HG03575 (cell line): ENCODE results near the gene MRPL10.
"Not testable (repeated sequence)": the region's sequence is repeated elsewhere in the genome, so short reads cannot be mapped to it uniquely, and the experiment has no call there.

ENCODE experiments used
- ATAC-seq: cut with Tn5 transposase; IDR thresholded peaks from one replicate; pipeline ENCODE4 v1.9.1; 2021; ENCODE audit not compliant: unreplicated experiment, insufficient number of reproducible peaks, low FRiP score; ENCODE audit errors: extremely low read depth

MRPL10 gene

GRCh38 chr17:47803751-47804150, 27.6 kb downstream of the MRPL10 start:
- no peak for ATAC-seq

- no peak for ATAC-seq
Observed at GRCh38 chr17:47803201-47803600, 28.1 kb downstream of the MRPL10 start.

DNA sequence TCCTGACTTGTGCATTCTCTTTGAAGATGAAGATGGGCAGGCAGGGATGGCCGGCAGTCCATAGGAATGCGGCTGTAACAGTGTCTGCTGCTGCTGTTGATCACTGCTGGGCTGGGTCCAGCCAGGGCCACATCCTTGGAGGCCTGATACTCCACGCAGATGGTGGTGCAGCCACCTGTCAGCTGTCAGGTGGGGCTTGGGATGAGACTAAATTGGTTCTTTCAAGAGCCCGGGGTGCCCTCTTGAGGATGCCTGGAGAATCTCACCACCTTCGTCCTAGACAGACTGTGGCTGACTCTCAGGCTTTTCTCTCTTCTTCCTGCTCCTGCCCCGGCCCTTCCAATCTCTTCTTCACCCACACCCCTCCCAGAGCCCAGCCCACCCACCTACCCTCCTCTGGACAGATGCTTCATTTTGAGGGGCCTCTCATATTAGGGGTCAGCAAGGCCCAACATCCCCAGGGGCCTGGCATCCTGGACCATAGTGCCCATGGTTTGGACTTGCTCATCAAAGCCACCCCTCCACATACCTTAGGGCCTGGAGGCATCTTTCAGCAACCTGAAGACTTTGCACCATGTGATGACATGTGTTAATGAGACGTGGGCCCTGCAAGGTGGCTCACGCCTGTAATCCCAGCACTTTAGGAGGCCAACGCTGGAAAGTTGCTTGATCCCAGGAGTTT, 28.9 kb downstream of the MRPL10 start:
- no peak for ATAC-seq

DNA sequence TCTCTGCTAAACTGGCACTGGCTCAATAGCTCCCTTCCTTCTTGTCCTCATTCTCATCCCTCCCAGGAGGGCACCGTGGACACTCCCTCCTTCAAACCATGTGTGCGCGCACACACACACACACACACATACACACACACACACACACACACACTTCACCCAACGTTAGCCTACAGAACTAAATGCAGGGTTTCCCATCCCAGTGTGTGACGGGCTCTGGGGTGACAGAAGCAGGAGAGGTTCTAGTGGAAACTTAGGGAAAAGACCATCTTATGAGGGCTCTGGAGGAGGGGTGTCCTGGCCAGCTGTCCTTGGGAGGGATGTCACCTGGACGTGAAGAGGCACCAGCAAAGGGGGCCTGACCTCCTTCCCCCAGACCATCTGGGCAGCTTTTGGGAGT, 29.4 kb downstream of the MRPL10 start:
- ATAC-seq = no peak

- ATAC-seq = no peak
Observed at GRCh38 chr17:47801176-47801765, 30.1 kb downstream of the MRPL10 start.

DNA sequence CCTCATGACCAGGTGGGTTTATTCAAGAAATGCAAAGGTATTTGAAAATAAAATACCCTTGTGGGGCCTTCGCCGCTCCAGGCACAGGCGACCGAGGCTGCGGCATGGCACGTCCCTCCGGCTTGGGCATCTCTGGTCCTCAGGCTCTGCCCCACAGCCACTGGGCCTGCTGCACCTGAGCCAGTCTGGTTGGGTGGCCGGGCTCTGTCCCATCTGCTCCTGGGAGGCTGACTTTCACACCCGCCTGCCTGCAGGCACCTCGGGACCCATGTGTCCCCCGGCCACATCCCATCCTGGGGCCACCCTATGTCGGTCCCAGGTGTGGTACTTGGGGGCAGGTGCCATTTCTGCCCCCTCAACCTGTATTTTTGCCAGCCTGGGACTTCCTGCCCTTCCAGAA, 30.7 kb downstream of the MRPL10 start:
- no peak for ATAC-seq

DNA sequence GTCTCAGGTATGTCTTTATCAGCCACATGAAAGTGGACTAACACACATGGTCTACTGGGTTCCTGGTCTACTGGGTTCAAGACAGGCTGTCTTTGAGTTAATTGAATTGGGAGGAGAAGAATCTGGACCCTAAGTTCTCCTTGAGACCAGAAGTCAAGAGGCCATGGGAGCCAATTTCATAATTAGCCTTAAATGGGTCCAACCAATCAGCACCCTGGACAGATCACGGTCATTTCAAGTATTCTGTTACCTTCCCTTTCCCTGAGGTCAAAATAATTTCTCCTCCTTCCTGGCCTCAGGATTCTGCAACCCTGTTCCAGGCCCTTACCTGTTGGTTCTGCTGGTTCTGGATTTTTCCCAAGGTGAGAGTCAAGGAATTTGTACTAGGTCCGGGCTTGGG, 33.5 kb downstream of the MRPL10 start:
- ATAC-seq = no peak

DNA sequence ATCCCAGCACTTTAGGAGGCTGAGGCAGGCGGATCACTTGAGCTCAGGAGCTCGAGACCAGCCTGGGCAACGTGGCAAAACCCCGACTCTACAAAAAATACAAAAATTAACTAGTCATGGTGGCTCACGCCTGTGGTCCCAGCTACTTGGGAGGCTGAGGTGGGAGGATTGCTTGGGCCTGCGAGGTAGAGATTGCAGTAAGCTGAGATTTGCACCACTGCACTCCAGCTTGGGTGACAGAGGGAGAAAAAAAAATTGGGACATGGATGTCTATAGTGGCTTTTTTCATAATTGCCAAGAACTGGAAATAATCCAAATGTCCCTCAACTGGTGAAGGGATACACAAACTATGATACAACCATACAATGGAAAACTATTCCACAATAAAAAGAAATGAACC, 38.4 kb downstream of the MRPL10 start:
- ATAC-seq = no peak

GRCh38 chr17:47792457-47792856, 38.9 kb downstream of the MRPL10 start:
- ATAC-seq = no peak

DNA sequence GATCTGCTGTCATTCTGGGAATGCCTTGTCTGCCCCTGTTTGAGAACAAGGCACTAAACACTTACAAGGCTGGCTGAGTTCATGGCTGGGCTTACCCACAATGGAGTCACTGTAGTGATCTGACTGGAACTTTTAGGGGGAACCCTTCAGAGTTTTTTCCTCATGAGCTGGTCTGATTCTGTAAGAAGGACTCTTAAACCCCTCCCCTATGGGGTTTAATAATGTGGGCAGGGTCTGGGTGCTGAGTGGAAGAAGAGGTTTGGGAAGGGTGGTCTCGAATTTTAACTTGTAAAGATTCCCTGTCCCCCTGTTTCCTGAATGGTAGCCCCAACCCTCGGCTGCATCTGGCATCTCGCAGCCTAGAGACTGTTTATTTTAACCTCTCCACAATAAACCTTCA, 40.3 kb downstream of the MRPL10 start:
- ATAC-seq = no peak

- ATAC-seq = no peak
Observed at GRCh38 chr17:47789611-47790561, 41.5 kb downstream of the MRPL10 start.

- no peak for ATAC-seq
Observed at GRCh38 chr17:47785538-47786123, 45.7 kb downstream of the MRPL10 start.

- ATAC-seq = no peak
Observed at GRCh38 chr17:47781397-47781796, 49.9 kb downstream of the MRPL10 start.

DNA sequence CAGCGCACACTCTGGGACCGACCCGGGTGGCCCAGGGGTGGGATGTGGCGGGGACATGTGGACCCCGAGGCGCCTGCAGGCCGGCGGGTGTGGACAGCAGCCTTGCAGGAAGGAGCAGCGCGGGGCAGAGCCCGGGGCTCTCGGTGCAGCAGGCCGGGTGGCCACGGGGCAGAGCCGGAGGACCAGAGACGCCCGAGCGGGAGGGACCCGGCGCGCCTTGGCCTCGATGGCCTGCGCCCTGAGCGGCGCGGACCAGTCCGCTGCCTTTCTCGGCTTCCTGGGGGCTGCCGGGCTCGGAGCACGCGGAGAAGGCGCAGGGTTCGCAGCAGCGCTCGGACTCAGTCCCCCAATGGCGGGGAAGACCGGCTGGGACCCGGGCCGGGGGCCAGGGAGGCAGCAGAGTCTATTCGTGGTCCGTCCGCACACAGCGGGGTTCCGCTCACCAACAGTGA, 53.1 kb downstream of the MRPL10 start:
- ATAC-seq = no peak

DNA sequence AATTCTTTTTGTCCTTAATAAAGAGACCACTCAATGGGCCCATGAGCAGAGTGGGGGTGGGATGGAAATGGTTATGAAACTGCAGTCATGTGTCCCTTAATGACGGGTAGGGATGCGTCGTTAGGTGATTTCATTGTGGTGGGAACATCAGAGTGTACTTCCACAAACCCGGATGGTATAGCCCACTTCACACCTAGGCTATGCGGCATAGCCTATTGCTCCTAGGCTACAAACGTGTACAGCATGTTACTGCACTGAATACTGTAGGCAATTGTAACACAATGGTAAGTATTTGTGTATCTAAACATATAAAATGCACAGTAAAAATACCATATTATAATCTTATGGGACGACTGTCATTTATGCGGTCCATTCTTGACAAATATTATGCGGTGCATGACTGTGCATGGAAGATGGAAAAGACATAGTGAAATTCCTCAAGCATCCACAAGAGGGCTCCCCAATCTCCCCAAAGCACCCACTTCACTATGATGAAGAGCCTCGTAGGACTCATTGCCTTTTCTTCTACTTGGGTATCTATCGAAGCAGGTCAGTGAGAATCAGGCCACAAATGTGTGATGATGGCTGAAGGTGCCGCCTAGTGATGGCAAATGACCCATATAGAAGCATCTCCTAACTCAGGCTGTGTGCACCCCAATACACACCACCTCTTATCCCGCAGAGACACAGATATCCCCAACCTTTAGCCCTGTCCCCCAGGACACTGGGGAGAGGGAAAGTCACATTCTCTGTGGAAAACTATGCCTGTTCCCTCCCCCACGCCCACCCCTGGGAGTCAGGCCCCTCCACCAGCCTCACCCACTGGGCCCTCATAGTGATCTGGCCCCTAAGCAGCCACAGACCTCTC, 54.8 kb downstream of the MRPL10 start:
- no peak for ATAC-seq

GRCh38 chr17:47774987-47775580, 56.3 kb downstream of the MRPL10 start:
- no peak for ATAC-seq

DNA sequence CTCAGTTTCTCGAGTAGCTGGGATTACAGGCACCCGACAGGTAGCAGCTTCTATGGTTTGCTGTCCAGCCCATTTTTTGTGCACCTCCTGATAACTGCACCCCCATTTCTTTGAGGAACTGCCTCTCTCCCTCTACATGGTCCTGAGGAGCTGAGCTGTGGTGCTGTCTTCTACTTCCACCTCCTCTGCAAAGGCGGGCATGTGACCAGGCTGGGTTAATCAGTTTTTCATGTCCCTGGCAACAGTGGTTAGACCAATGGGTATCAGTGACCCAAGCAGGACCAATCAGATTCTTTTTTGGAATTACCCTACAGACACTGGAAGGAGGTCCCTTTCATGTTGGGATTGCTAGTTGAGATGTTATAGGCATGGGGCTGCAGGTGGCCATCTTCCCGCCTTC, 57.0 kb downstream of the MRPL10 start:
- ATAC-seq = no peak

- ATAC-seq = not testable (repeated sequence)
Observed at GRCh38 chr17:47773649-47774048, 57.7 kb downstream of the MRPL10 start.
